IMR-90 (cell line): ENCODE data around the gene ZNF507. TPM values are rescaled to one million over a fixed set of nuclear protein-coding genes. Genes with fewer than 3 reads are reported as not detected.

Experiments used
- ATAC-seq: fragments of 200-7000 bp; cut with Tn5 transposase; 2 replicates; pipeline ENCODE4 v1.9.1; 2020; ENCODE audit warnings: low read depth, mild to moderate bottlenecking, moderate library complexity
- BruUV-seq: library from RNA; stranded (reverse); fragments of 400-500 nt; replicated peaks from 2 replicates; lab custom pipeline; 2021; lab: Mats Ljungman, UMichigan
- CTCF ChIA-PET: fragments of 300-600 bp; formaldehyde crosslinking; extraction: SDS; loops from one replicate; lab custom pipeline; 2021; ENCODE audit warnings: antibody characterized with exemption; lab: Yijun Ruan, JAX
- POLR2A ChIA-PET: fragments of 300-600 bp; sonication (Branson Sonifier 250); formaldehyde crosslinking; loops from one replicate; lab custom pipeline; 2022; ENCODE audit warnings: antibody characterized with exemption; ENCODE audit not compliant: unreplicated experiment; lab: Charles Lee
- DNase-seq: peaks from one replicate; pipeline ENCODE4 v3.0.0; 2013
- H2AFZ ChIP-seq: replicated peaks from 2 replicates; pipeline ENCODE3; 2013; ENCODE audit warnings: low read length, mild to moderate bottlenecking; ENCODE audit not compliant: poor library complexity
- H2AK5ac ChIP-seq: 2 replicates; pipeline ENCODE4 v1.6.1; 2013; ENCODE audit warnings: low read depth, low read length, inconsistent platforms
- H2AK9ac ChIP-seq: replicated peaks from 2 replicates; pipeline ENCODE3; 2013; ENCODE audit warnings: mild to moderate bottlenecking, low read depth, low read length, moderate library complexity; ENCODE audit not compliant: poor library complexity
- H2BK120ac ChIP-seq: 2 replicates; pipeline ENCODE4 v1.6.1; 2013; ENCODE audit warnings: low read depth, low read length, inconsistent platforms
- H2BK15ac ChIP-seq: 3 replicates; pipeline ENCODE4 v1.6.1; 2013; ENCODE audit warnings: low read depth, low read length, inconsistent platforms
- H2BK20ac ChIP-seq: 2 replicates; pipeline ENCODE4 v1.6.1; 2013; ENCODE audit warnings: low read depth, mild to moderate bottlenecking, inconsistent platforms, low read length, moderate library complexity
- H2BK5ac ChIP-seq: 2 replicates; pipeline ENCODE4 v1.6.1; 2013; ENCODE audit warnings: mild to moderate bottlenecking, low read depth, low read length, inconsistent platforms; ENCODE audit not compliant: poor library complexity, severe bottlenecking
- H3K14ac ChIP-seq: replicated peaks from 2 replicates; pipeline ENCODE4 v1.6.1; 2013; ENCODE audit warnings: low read depth, low read length, inconsistent platforms
- H3K18ac ChIP-seq: 2 replicates; pipeline ENCODE4 v1.6.1; 2013; ENCODE audit warnings: low read depth, low read length, control low read depth
- H3K23ac ChIP-seq: 2 replicates; pipeline ENCODE4 v1.6.1; 2013; ENCODE audit warnings: low read depth, low read length, inconsistent platforms
- H3K27ac ChIP-seq: 2 replicates; pipeline ENCODE4 v1.5.1; 2013; ENCODE audit warnings: mild to moderate bottlenecking, control low read depth, low read length; ENCODE audit not compliant: insufficient read depth
- H3K27me3 ChIP-seq: 2 replicates; pipeline ENCODE4 v1.6.1; 2013; ENCODE audit warnings: low read length; ENCODE audit not compliant: control insufficient read depth, insufficient read depth
- H3K36me3 ChIP-seq: 2 replicates; pipeline ENCODE4 v1.6.1; 2013; ENCODE audit warnings: low read length, mixed read lengths; ENCODE audit not compliant: control insufficient read depth, insufficient read depth
- H3K4ac ChIP-seq: 2 replicates; pipeline ENCODE4 v1.6.1; 2013; ENCODE audit warnings: low read depth, low read length, inconsistent platforms
- H3K4me1 ChIP-seq: 2 replicates; pipeline ENCODE4 v1.6.1; 2013; ENCODE audit warnings: low read length, mixed read lengths; ENCODE audit not compliant: control insufficient read depth, insufficient read depth
- H3K4me2 ChIP-seq: 2 replicates; pipeline ENCODE4 v1.6.1; 2013; ENCODE audit warnings: low read depth, mild to moderate bottlenecking, control low read depth, low read length, moderate library complexity
- H3K4me3 ChIP-seq: 2 replicates; pipeline ENCODE4 v1.5.1; 2013; ENCODE audit warnings: low read depth, mild to moderate bottlenecking, control low read depth, low read length, moderate library complexity; ENCODE audit not compliant: insufficient read depth
- H3K56ac ChIP-seq: 2 replicates; pipeline ENCODE4 v1.6.1; 2013; ENCODE audit warnings: low read length, inconsistent platforms; ENCODE audit not compliant: insufficient read depth; ENCODE audit errors: extremely low read depth
- H3K79me1 ChIP-seq, 2 experiments: 2 replicates each; pipeline ENCODE4 v1.6.1; 2013; ENCODE audit warnings: low read length in 2 of 2, inconsistent platforms in 1 of 2, low read depth in 1 of 2
- H3K9ac ChIP-seq: 2 replicates; pipeline ENCODE4 v1.6.1; 2013; ENCODE audit warnings: low read depth, low read length, control low read depth
- H3K9me1 ChIP-seq: 2 replicates; pipeline ENCODE4 v1.6.1; 2013; ENCODE audit warnings: low read length, inconsistent platforms; ENCODE audit not compliant: insufficient read depth
- H3K9me3 ChIP-seq: 2 replicates; pipeline ENCODE4 v1.6.1; 2013; ENCODE audit warnings: low read length; ENCODE audit not compliant: control insufficient read depth, insufficient read depth
- H4K20me1 ChIP-seq: 2 replicates; pipeline ENCODE4 v1.6.1; 2013; ENCODE audit warnings: low read length, inconsistent platforms; ENCODE audit not compliant: insufficient read depth
- H4K5ac ChIP-seq: 2 replicates; pipeline ENCODE4 v1.6.1; 2013; ENCODE audit warnings: mild to moderate bottlenecking, low read depth, low read length, control low read depth
- H4K8ac ChIP-seq, 2 experiments: 2 replicates each; pipeline ENCODE4 v1.6.1; 2013; ENCODE audit warnings: low read depth in 2 of 2, low read length in 2 of 2, control low read depth in 1 of 2, inconsistent platforms in 1 of 2
- H4K91ac ChIP-seq: 2 replicates; pipeline ENCODE4 v1.6.1; 2013; ENCODE audit warnings: low read depth, low read length, inconsistent platforms; ENCODE audit not compliant: insufficient read depth
- POLR2A ChIP-seq: IDR thresholded peaks from 2 replicates; pipeline ENCODE4 v1.6.1; 2012; ENCODE audit warnings: mild to moderate bottlenecking, low read depth, low read length
- RFX5 ChIP-seq: IDR thresholded peaks from 2 replicates; pipeline ENCODE4 v1.8.0; 2012; ENCODE audit warnings: low read depth, mild to moderate bottlenecking, low read length, moderate library complexity
- WGBS, 2 experiments: methylation state at CpG; one replicate each; pipeline versions ENCODE4 v1.1.5 to v1.1.7; 2013; ENCODE audit warnings: missing lambda C conversion rate in 2 of 2; ENCODE audit not compliant: insufficient read length in 1 of 2; ENCODE audit errors: extremely low coverage in 2 of 2; 5-methylcytosine and 5-hydroxymethylcytosine counted together
- dilution Hi-C: fragments of 300-500 bp; cut with HindIII; formaldehyde crosslinking; loops from one replicate; pipeline ENCODE4 v1.14.3; 2018; ENCODE audit warnings: low sequenced_read_pairs; ENCODE audit not compliant: unreplicated experiment
- in situ Hi-C: fragments of 300-500 bp; cut with MboI; formaldehyde crosslinking; loops from 3 replicates; pipeline ENCODE4 v1.14.3; 2019; ENCODE audit warnings: low sequenced_read_pairs, inconsistent platforms, mixed read lengths
- intact Hi-C: fragments of 100-400 bp; cut with micrococcal nuclease; formaldehyde crosslinking; loops from 2 replicates; pipeline ENCODE4 v1.10.0; 2022
- polyA plus RNA-seq, 3 experiments: library from polyadenylated mRNA; depleted of rRNA; stranded (reverse); fragments of >200 nt; gene quantifications; 2 replicates each; pipeline ENCODE4 v1.2.3, GENCODE V29; 2012; ENCODE audit warnings: low replicate concordance in 1 of 3
- total RNA-seq: library from RNA; depleted of rRNA; stranded (reverse); fragments of >200 nt; gene quantifications from 2 replicates; pipeline ENCODE4 v1.2.3, GENCODE V29; 2012
- TF ChIP-seq, protein P1 (sequence below): fragments of 150-350 bp; IDR thresholded peaks from 2 replicates; pipeline ENCODE4 v1.6.1; 2017; ENCODE audit warnings: mild to moderate bottlenecking, antibody characterized with exemption, low read length, low read depth

ZNF507 gene
- total and polyA plus RNA-seq, 2 of the 4 experiments (the other 2 are of a cell fraction), result 9.6 to 19.9 TPM

GRCh38 chr19:32406161-32407003, 61.0 kb downstream of the ZNF507 start:
- Histone ChIP-seq H3K9ac (peak overlapping the region; percentile 68), H4K8ac (peak overlapping the region; percentile 82 to 97; a peak in 3 of 4 replicates), H4K91ac (peak overlapping the region; percentile 68), H3K23ac (peak overlapping the region; percentile 91), H3K27ac (peak overlapping the region; percentile 53), H3K4me1 (peaks cover 6% of the 10 kb centered on the region), H2BK5ac (peak overlapping the region; percentile 18), H2AK9ac (peak overlapping the region; percentile 95), H3K9me3 (no peaks in the 10 kb centered on the region), H3K4me2 (peak overlapping the region; percentile 87), H2AK5ac (peak overlapping the region; percentile 61; the same call in 1 of the 2 replicates), H3K14ac (peak overlapping the region; percentile 89), H4K20me1 (peaks cover 5% of the 10 kb centered on the region; the same call in 1 of the 2 replicates), H4K5ac (peak overlapping the region; percentile 54; the same call in 1 of the 2 replicates), H3K36me3 (peaks cover 6% of the 10 kb centered on the region), H3K79me1 (peaks cover 24 to 55% of the 10 kb centered on the region in 2 experiments), H3K27me3 (no peaks in the 10 kb centered on the region), H3K18ac (0 out of 2 replicates have a peak overlapping the region, but pooled peaks have one; percentile 39), H2BK120ac (no peak overlapping the region), H2AFZ (peak overlapping the region; percentile 99), H2BK15ac (no peak overlapping the region), H3K56ac (peak overlapping the region; percentile 47), H3K4ac (peak overlapping the region; percentile 91), H3K4me3 (peak overlapping the region; percentile 82), H3K9me1 (peaks cover 11% of the 10 kb centered on the region), H2BK20ac (no peak overlapping the region)
- DNase-seq (no peak), ATAC-seq (no peak)
- ChIA-PET POLR2A (interaction anchor here (0.6 to 1.0 kb wide), 3 partner anchors 16 to 1271 kb away, joined by 3 read pairs; partner anchors contain the start of gene PDCD5), CTCF (no interaction called here)
- dilution Hi-C loops (no loop called here), in situ Hi-C loops (no loop called here), intact Hi-C loops (loop anchor here (5.0 kb wide), 1 partner anchor 1184 kb away; no protein-coding TSS in a partner anchor)
- WGBS, 2 experiments, result 0% methylated on average over 5 of the region's 33 CpGs; no CpG with 5 or more reads in 1 of the 2 experiments
- no peak for TF ChIP-seq POLR2A
- TF ChIP-seq RFX5, result no peak
- TF ChIP-seq, protein P1, sequence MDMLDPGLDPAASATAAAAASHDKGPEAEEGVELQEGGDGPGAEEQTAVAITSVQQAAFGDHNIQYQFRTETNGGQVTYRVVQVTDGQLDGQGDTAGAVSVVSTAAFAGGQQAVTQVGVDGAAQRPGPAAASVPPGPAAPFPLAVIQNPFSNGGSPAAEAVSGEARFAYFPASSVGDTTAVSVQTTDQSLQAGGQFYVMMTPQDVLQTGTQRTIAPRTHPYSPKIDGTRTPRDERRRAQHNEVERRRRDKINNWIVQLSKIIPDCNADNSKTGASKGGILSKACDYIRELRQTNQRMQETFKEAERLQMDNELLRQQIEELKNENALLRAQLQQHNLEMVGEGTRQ, result peak; percentile 35; the same call in 1 of the 2 replicates
- TSS peak; percentile 60 for BruUV-seq
